Fibroblast of lung (primary cell): ENCODE data around the gene DCTPP1.

Experiments
- EZH2 ChIP-seq: IDR thresholded peaks from 2 replicates; pipeline ENCODE4 v1.5.1; 2012; ENCODE audit warnings: low read length, control low read depth, mild to moderate bottlenecking; ENCODE audit errors: missing control alignments
- TF ChIP-seq, protein P1 (sequence below), 2 donors: IDR thresholded peaks in 1 of 2; conservative IDR thresholded peaks in 1 of 2; 1 replicate in 1 of 2; 2 replicates in 1 of 2; pipeline ENCODE4 v1.5.1; 2011 to 2012; ENCODE audit warnings: low read length in 2 of 2, control low read depth in 1 of 2, inconsistent platforms in 1 of 2, low read depth in 1 of 2, mild to moderate bottlenecking in 1 of 2

DNA sequence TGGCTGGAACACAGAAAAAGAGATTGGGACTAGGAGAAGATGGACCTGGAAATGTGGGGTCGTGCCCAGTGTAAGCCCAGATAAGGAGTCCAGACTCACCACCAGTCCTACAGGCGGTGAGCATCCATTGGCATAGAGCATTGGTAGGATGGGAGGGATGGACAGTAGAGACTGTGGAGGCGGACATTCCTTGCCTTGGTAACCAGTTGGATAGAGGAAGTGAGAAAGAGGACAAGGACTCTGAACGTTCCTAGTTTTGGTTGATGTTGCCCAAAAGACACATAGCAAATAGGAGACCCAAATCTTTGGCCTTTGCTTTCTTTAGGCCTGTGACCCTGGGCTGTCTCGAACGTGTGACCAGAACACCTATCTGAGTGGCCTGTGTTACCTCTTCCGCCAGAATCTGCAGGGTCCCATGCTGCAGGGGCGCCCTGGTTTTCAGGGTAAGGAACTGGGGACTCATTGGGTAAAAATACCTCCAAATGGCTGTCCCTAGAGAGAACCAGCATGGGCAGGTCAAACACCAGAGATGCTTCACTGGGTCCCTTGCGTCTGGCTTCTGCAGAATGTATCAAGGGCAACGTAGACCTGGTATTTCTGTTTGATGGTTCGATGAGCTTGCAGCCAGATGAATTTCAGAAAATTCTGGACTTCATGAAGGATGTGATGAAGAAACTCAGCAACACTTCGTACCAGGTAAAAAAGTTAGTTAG lies 49.1 kb upstream of the DCTPP1 start:
- TF ChIP-seq, protein P1, sequence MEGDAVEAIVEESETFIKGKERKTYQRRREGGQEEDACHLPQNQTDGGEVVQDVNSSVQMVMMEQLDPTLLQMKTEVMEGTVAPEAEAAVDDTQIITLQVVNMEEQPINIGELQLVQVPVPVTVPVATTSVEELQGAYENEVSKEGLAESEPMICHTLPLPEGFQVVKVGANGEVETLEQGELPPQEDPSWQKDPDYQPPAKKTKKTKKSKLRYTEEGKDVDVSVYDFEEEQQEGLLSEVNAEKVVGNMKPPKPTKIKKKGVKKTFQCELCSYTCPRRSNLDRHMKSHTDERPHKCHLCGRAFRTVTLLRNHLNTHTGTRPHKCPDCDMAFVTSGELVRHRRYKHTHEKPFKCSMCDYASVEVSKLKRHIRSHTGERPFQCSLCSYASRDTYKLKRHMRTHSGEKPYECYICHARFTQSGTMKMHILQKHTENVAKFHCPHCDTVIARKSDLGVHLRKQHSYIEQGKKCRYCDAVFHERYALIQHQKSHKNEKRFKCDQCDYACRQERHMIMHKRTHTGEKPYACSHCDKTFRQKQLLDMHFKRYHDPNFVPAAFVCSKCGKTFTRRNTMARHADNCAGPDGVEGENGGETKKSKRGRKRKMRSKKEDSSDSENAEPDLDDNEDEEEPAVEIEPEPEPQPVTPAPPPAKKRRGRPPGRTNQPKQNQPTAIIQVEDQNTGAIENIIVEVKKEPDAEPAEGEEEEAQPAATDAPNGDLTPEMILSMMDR (conservative IDR thresholded peaks at IDR 0.05 in 1 of 2, IDR thresholded peaks at IDR 0.05 in 1 of 2; ENCODE audit: low read depth in 1 of 2, low read length in 2 of 2) = no peak
- no peak for TF ChIP-seq EZH2
